Nephron (organoid): ENCODE data around the gene BTN3A1.

Experiments used
- H3K27ac Mint-ChIP-seq, 3 experiments: 2 replicates each; pipeline ENCODE4 v1.8.0; 2020; ENCODE audit warnings: mixed read lengths in 3 of 3, mild to moderate bottlenecking in 2 of 3, moderate library complexity in 1 of 3
- H3K27me3 Mint-ChIP-seq: 2 replicates; pipeline ENCODE4 v1.8.0; 2021; ENCODE audit warnings: low read depth, mild to moderate bottlenecking, moderate library complexity, mixed read lengths
- H3K36me3 Mint-ChIP-seq: 2 replicates; pipeline ENCODE4 v1.8.0; 2020; ENCODE audit warnings: low read depth, mixed read lengths
- H3K4me1 Mint-ChIP-seq: 2 replicates; pipeline ENCODE4 v1.8.0; 2020; ENCODE audit warnings: mixed read lengths
- H3K4me3 Mint-ChIP-seq, 3 experiments: 2 replicates each; pipeline ENCODE4 v1.8.0; 2020; ENCODE audit warnings: mild to moderate bottlenecking in 3 of 3, mixed read lengths in 3 of 3, moderate library complexity in 2 of 3
- H3K9me3 Mint-ChIP-seq: 2 replicates; pipeline ENCODE4 v1.8.0; 2020; ENCODE audit warnings: mixed read lengths
- CTCF ChIP-seq, 3 experiments: fragments of 200-600 bp; sonication (generic); IDR thresholded peaks; one replicate each; pipeline ENCODE4 v1.5.0; 2021; ENCODE audit warnings: antibody characterized with exemption in 3 of 3; ENCODE audit not compliant: unreplicated experiment in 3 of 3

The BTN3A1 gene

DNA sequence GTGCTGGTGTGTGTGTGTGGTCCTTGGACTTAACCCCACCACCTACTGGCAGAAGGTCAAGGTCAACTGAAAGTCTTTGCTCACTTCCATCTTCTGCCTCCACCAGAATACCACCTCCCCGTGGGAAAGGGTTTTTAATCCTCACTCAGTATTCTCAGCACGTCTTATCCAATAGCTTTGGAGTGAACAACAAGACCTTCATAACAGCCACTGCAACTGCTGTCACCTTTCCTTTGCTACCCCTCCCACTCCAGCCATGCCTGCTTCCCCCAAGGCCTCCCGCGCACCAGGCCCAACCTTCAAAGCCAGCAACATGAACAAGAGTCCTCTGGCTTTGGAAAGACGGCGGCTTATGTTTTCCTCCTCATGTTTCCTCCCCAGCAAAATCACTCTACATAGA lies 20.0 kb upstream of the BTN3A1 start:
- H3K27me3 Mint-ChIP-seq = no peaks in the 10 kb centered on the region
- peaks cover 14% of the 10 kb centered on the region for H3K4me1 Mint-ChIP-seq
- H3K36me3 Mint-ChIP-seq = no peaks in the 10 kb centered on the region
- H3K4me3 Mint-ChIP-seq = peak overlapping the region; percentile 90 to 96 (median 94)
- peak overlapping the region in 2 of 3 experiments; percentile 36 to 39 for H3K27ac Mint-ChIP-seq
- no peaks in the 10 kb centered on the region for H3K9me3 Mint-ChIP-seq
- TF ChIP-seq CTCF (IDR thresholded peaks at IDR 0.05; ENCODE audit: unreplicated experiment in 3 of 3) = no peak

DNA sequence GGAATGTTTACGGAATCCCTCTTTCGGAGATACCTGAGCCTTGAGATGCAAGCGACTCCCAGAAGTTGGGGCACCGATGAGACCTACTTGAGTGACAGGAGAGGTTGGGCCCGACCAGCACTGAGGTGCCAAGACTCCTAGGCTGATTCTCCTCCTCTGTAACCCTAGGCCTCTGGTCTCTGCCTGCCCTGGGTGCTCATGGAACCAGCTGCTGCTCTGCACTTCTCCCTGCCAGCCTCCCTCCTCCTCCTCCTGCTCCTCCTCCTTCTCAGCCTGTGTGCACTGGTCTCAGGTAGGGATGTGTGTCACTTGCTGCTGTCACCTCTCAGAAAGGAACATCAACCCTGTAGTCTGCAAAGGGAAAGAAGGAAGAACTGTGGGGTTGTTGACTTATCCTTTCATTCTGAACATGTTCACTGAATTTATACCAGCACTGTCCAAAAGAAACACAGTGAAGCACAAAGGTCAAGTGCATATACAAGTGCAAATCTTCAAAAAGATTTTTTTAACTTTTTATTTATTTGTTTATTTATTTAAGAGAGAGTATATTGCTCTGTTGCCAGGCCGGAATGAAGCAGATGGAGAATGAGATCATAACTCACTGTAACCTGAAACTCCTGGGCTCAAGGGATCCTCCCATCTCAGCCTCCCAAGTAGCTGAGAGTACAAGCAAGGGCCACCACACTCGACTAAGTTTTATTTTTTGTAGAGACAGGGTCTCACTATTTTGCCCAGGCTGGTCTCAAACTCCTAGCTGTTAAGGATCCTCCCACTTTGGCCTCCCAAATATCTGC lies 18.3 kb upstream of the BTN3A1 start:
- TF ChIP-seq CTCF (IDR thresholded peaks at IDR 0.05; ENCODE audit: unreplicated experiment in 3 of 3) = no peak

GRCh38 chr6:26385734-26386125 lies 16.3 kb upstream of the BTN3A1 start:
- Mint-ChIP-seq H3K4me3 (no peak overlapping the region), H3K27ac (no peak overlapping the region), H3K4me1 (peaks cover 23% of the 10 kb centered on the region)

More for the DNA sequence above, 18.3 kb upstream of the BTN3A1 start:
- Mint-ChIP-seq H3K27ac (peak overlapping the region; percentile 87 to 93 (median 92)), H3K4me1 (peaks cover 23% of the 10 kb centered on the region), H3K4me3 (peak overlapping the region; percentile 90 to 96 (median 94)), H3K27me3 (no peaks in the 10 kb centered on the region), H3K9me3 (no peaks in the 10 kb centered on the region), H3K36me3 (peaks cover 7% of the 10 kb centered on the region)

GRCh38 chr6:26387565-26387964 lies 14.5 kb upstream of the BTN3A1 start:
- Mint-ChIP-seq H3K4me1 (peaks cover 19% of the 10 kb centered on the region), H3K27ac (no peak overlapping the region), H3K9me3 (no peaks in the 10 kb centered on the region), H3K27me3 (no peaks in the 10 kb centered on the region), H3K4me3 (no peak overlapping the region), H3K36me3 (peaks cover 37% of the 10 kb centered on the region)
- TF ChIP-seq CTCF (IDR thresholded peaks at IDR 0.05; ENCODE audit: unreplicated experiment in 3 of 3) = no peak

More at GRCh38 chr6:26385734-26386125, 16.3 kb upstream of the BTN3A1 start:
- Mint-ChIP-seq H3K9me3 (no peaks in the 10 kb centered on the region), H3K36me3 (peaks cover 22% of the 10 kb centered on the region), H3K27me3 (no peaks in the 10 kb centered on the region)
- no peak for TF ChIP-seq CTCF (IDR thresholded peaks at IDR 0.05; ENCODE audit: unreplicated experiment in 3 of 3)

GRCh38 chr6:26388014-26388413 lies 14.1 kb upstream of the BTN3A1 start:
- Mint-ChIP-seq H3K9me3 (no peaks in the 10 kb centered on the region), H3K36me3 (peaks cover 39% of the 10 kb centered on the region), H3K27ac (peak overlapping the region in 2 of 3 experiments; percentile 31 to 82), H3K4me3 (no peak overlapping the region), H3K4me1 (peaks cover 21% of the 10 kb centered on the region), H3K27me3 (no peaks in the 10 kb centered on the region)
- no peak for TF ChIP-seq CTCF (IDR thresholded peaks at IDR 0.05; ENCODE audit: unreplicated experiment in 3 of 3)

DNA sequence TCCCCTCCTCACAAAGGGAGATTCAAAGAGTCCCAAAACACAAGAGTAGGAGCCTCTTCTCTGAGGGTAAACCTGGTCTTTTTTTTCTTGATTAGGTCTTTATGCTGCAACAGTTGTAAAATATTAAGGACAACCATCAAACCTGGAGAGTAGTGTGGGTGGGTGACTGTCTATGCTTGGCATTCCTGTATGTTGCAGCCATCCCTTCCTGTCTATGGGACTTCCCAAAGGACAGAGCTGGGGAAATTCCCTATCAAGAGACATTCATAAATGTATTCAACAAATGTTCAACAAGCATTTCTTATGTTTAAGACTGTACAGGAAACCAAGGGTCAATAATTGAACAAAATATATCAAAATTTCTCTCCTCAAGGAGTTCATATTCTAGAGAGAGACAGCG lies 13.6 kb upstream of the BTN3A1 start:
- Mint-ChIP-seq H3K4me1 (peaks cover 25% of the 10 kb centered on the region), H3K36me3 (peaks cover 43% of the 10 kb centered on the region), H3K4me3 (no peak overlapping the region), H3K27me3 (no peaks in the 10 kb centered on the region), H3K27ac (peak overlapping the region in 2 of 3 experiments; percentile 31 to 82), H3K9me3 (no peaks in the 10 kb centered on the region)
- TF ChIP-seq CTCF (IDR thresholded peaks at IDR 0.05; ENCODE audit: unreplicated experiment in 3 of 3) = no peak
